ENCODE results near the gene ELK3. TPM values are rescaled to one million over a fixed set of nuclear protein-coding genes. Genes with fewer than 3 reads are reported as not detected.

Gene ELK3
- total and polyA plus RNA-seq, 2 of the 13 experiments (the other 11 are each of a cell fraction or from before 2014, with no cell fraction given): 2.9 to 3.2 TPM

GRCh38 chr12:96310067-96310466 lies 115.9 kb downstream of the ELK3 start:
- Histone ChIP-seq H3K4me3 (replicated peaks in 1 of 3; ENCODE audit: insufficient read depth in 1 of 3, low read depth in 2 of 3, low read length in 3 of 3) (no peak overlapping the region), H3K9ac (ENCODE audit: insufficient read depth, low read depth, low read length) (no peak overlapping the region), H2AFZ (ENCODE audit: low read length) (no peak overlapping the region), H3K9me3 (ENCODE audit: low read length) (no peaks in the 10 kb centered on the region), H3K4me1 (ENCODE audit: insufficient read depth, low read length) (no peaks in the 10 kb centered on the region), H3K27ac (ENCODE audit: extremely low read length, insufficient read depth, low read length) (no peak overlapping the region), H3K4me2 (ENCODE audit: low read depth, low read length) (no peak overlapping the region), H3K27me3 (ENCODE audit: control insufficient read depth in 1 of 2, insufficient read depth in 2 of 2, low read length in 2 of 2) (no peaks in the 10 kb centered on the region), H3K36me3 (replicated peaks in 1 of 2; ENCODE audit: control insufficient read depth in 1 of 2, insufficient read depth in 2 of 2, low read length in 2 of 2) (peaks cover 1 to 10% of the 10 kb centered on the region in 2 experiments; a peak in 2 of 5 replicates), H3K79me2 (ENCODE audit: insufficient read depth, low read length) (no peaks in the 10 kb centered on the region), H4K20me1 (ENCODE audit: insufficient read depth, low read length) (no peaks in the 10 kb centered on the region)
- ChIA-PET CTCF (ENCODE audit: low intra/inter-chr PET ratio, low total read pairs) (no interaction called here), POLR2A (no interaction called here)
- FAIRE-seq (no peak), ATAC-seq (no peak), DNase-seq (ENCODE audit: low spot score) (no peak)
- no TSS peak for BruUV-seq (replicated peaks)
- WGBS (ENCODE audit: low lambda C conversion rate): 91% methylated on average over 3 of the region's 3 CpGs
- TF ChIP-seq TBL1XR1 (IDR thresholded peaks at IDR 0.05; ENCODE audit: borderline replicate concordance, low read length, partially characterized antibody) (no peak), SP5 (CRISPR knock-in tag; IDR thresholded peaks at IDR 0.05; ENCODE audit: borderline replicate concordance, low read depth) (no peak), FOXP1 (IDR thresholded peaks at IDR 0.05) (no peak), FOXP1 (CRISPR knock-in tag; IDR thresholded peaks at IDR 0.05) (no peak), SOX13 (IDR thresholded peaks at IDR 0.05) (no peak), SOX13 (CRISPR knock-in tag; conservative IDR thresholded peaks at IDR 0.05 in 1 of 2, IDR thresholded peaks at IDR 0.05 in 1 of 2) (no peak), ZNF547 (CRISPR knock-in tag; IDR thresholded peaks at IDR 0.05) (no peak), MIER3 (CRISPR knock-in tag; IDR thresholded peaks at IDR 0.05; ENCODE audit: borderline replicate concordance) (no peak), GLMP (CRISPR knock-in tag; IDR thresholded peaks at IDR 0.05; ENCODE audit: borderline replicate concordance) (no peak), GATAD1 (CRISPR knock-in tag; IDR thresholded peaks at IDR 0.05) (no peak), ZMAT3 (CRISPR knock-in tag; conservative IDR thresholded peaks at IDR 0.05) (no peak), ELF4 (CRISPR knock-in tag; IDR thresholded peaks at IDR 0.05; ENCODE audit: borderline replicate concordance) (no peak), NFYB (CRISPR knock-in tag; IDR thresholded peaks at IDR 0.05) (no peak), ARNT (IDR thresholded peaks at IDR 0.05) (no peak), ZNF646 (CRISPR knock-in tag; IDR thresholded peaks at IDR 0.05) (no peak), ZNF562 (CRISPR knock-in tag; IDR thresholded peaks at IDR 0.05; ENCODE audit: borderline replicate concordance) (no peak), ZNF367 (CRISPR knock-in tag; IDR thresholded peaks at IDR 0.05; ENCODE audit: borderline replicate concordance) (no peak), XRCC5 (optimal IDR thresholded peaks at IDR 0.05; ENCODE audit: low read length) (no peak), ZSCAN9 (CRISPR knock-in tag; IDR thresholded peaks at IDR 0.05; ENCODE audit: borderline replicate concordance) (no peak), EEA1 (CRISPR knock-in tag; IDR thresholded peaks at IDR 0.05; ENCODE audit: borderline replicate concordance) (no peak)
- in situ Hi-C loops (cut with HindIII; ENCODE audit: extremely low pct_ligation_motif_present, low pct_unique_long_range_greater_than_20kb): no loop called here
- intact Hi-C loops (cut with micrococcal nuclease; ENCODE audit: unreplicated experiment): no loop called here

Data from HepG2 (cell line).